ENCODE results near the gene VGLL4. TPM values are rescaled to one million over a fixed set of nuclear protein-coding genes. Genes with fewer than 3 reads are reported as not detected.

The VGLL4 gene
- total RNA-seq, 1 experiment from 2014 or later: 26.9 TPM

DNA sequence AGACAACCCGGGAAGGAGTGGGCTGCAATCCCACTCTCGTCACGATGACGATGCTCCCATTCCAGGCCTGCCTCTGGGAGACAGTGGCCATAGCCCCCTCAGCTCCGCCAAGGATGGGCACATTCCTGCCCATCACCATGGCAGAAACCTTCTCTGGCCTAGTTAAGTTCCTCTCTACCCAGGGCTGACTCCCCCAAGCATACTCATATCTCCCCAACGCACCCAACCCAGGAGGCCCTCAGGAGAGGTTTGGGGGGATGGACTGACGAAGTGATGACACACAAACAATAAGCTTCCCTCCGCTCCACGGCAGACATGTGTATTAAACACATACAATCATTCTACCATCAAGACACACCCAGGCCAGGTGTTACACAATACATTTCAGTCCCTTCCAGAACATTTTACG lies 60.1 kb downstream of the VGLL4 start:
- Histone ChIP-seq H3K79me2 (ENCODE audit: insufficient read depth, low read length) (peaks cover 53% of the 10 kb centered on the region), H4K20me1 (ENCODE audit: insufficient read depth) (no peaks in the 10 kb centered on the region), H3K4me1 (ENCODE audit: control insufficient read depth in 1 of 2, insufficient read depth in 2 of 2, low read length in 2 of 2) (peaks cover 9 to 16% of the 10 kb centered on the region in 2 experiments; a peak in 3 of 4 replicates), H3K9me3 (ENCODE audit: control insufficient read depth in 1 of 2, insufficient read depth in 1 of 2, low read depth in 1 of 2, low read length in 2 of 2) (no peaks in the 10 kb centered on the region), H3K4me2 (ENCODE audit: low read length) (no peak overlapping the region), H2AFZ (ENCODE audit: low read depth, low read length, poor library complexity, severe bottlenecking) (no peak overlapping the region), H3K4me3 (replicated peaks in 1 of 2; ENCODE audit: low read depth in 1 of 2, low read length in 2 of 2) (no peak overlapping the region), H3K9me2 (ENCODE audit: insufficient read depth) (no peaks in the 10 kb centered on the region), H3K36me3 (ENCODE audit: control insufficient read depth in 1 of 2, insufficient read depth in 2 of 2, low read length in 2 of 2) (no peaks in the 10 kb centered on the region), H3K9ac (ENCODE audit: low read length) (no peak overlapping the region), H3K27me3 (ENCODE audit: insufficient read depth, low read length) (no peaks in the 10 kb centered on the region), H3K27ac (ENCODE audit: low read depth, low read length) (no peak overlapping the region)
- ATAC-seq: no peak
- ChIA-PET CTCF (no interaction called here), POLR2A (no interaction called here), RAD21 (ENCODE audit: low non-redundant PET in 1 of 2, low total read pairs in 2 of 2, uncharacterized antibody in 2 of 2, unreplicated experiment in 2 of 2) (no interaction called here)
- intact Hi-C loops (cut with micrococcal nuclease): no loop called here
- BruUV-seq (replicated peaks): no TSS peak
- DNase-seq (ENCODE audit: low read depth, low spot score): no peak
- TF ChIP-seq YY1 (IDR thresholded peaks at IDR 0.05; ENCODE audit: extremely low read depth, insufficient replicate concordance, low read depth, low read length): no peak
- no peak for TF ChIP-seq POLR2A (IDR thresholded peaks at IDR 0.05; ENCODE audit: borderline replicate concordance, extremely low read depth, insufficient read depth, insufficient read length)
- no peak for TF ChIP-seq EZH2 (IDR thresholded peaks at IDR 0.05)
- no peak for TF ChIP-seq RAD21 (IDR thresholded peaks at IDR 0.05; ENCODE audit: low read depth)
- TF ChIP-seq CBX3 (IDR thresholded peaks at IDR 0.05; ENCODE audit: low read depth): no peak
- TF ChIP-seq CEBPB (IDR thresholded peaks at IDR 0.05; ENCODE audit: low read depth): no peak
- TF ChIP-seq SIN3A (IDR thresholded peaks at IDR 0.05; ENCODE audit: low read depth): no peak
- TF ChIP-seq POLR2AphosphoS5 (IDR thresholded peaks at IDR 0.05; ENCODE audit: low read depth, low read length): no peak
- no peak for TF ChIP-seq ZFX (IDR thresholded peaks at IDR 0.05)
- TF ChIP-seq, protein P1, sequence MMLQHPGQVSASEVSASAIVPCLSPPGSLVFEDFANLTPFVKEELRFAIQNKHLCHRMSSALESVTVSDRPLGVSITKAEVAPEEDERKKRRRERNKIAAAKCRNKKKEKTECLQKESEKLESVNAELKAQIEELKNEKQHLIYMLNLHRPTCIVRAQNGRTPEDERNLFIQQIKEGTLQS (IDR thresholded peaks at IDR 0.05): no peak
- TF ChIP-seq SP1 (IDR thresholded peaks at IDR 0.05; ENCODE audit: low read depth): no peak
- TF ChIP-seq EGR1 (IDR thresholded peaks at IDR 0.05; ENCODE audit: low read depth): no peak
- TF ChIP-seq, protein P2, sequence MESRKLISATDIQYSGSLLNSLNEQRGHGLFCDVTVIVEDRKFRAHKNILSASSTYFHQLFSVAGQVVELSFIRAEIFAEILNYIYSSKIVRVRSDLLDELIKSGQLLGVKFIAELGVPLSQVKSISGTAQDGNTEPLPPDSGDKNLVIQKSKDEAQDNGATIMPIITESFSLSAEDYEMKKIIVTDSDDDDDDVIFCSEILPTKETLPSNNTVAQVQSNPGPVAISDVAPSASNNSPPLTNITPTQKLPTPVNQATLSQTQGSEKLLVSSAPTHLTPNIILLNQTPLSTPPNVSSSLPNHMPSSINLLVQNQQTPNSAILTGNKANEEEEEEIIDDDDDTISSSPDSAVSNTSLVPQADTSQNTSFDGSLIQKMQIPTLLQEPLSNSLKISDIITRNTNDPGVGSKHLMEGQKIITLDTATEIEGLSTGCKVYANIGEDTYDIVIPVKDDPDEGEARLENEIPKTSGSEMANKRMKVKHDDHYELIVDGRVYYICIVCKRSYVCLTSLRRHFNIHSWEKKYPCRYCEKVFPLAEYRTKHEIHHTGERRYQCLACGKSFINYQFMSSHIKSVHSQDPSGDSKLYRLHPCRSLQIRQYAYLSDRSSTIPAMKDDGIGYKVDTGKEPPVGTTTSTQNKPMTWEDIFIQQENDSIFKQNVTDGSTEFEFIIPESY (IDR thresholded peaks at IDR 0.05; ENCODE audit: extremely low read depth, insufficient replicate concordance, low read length): no peak
- TF ChIP-seq FOSL1 (IDR thresholded peaks at IDR 0.05; ENCODE audit: low read depth): no peak
- TF ChIP-seq ELF1 (IDR thresholded peaks at IDR 0.05; ENCODE audit: borderline replicate concordance, low read depth): no peak
